ENCODE data around the gene USO1.

- no peak for TF ChIP-seq EZH2 (IDR thresholded peaks at IDR 0.05; ENCODE audit: insufficient read depth, poor library complexity, severe bottlenecking)
- no peak for TF ChIP-seq EZH2phosphoT487 (IDR thresholded peaks at IDR 0.05; ENCODE audit: insufficient read depth, low read depth)
These were observed 16.6 kb downstream of the USO1 start for GRCh38 chr4:75741027-75741426.
